Mesenteric fat pad (tissue), 1 donor: ENCODE results near the gene UBL4A. TPM values are rescaled to one million over a fixed set of nuclear protein-coding genes. Genes with fewer than 3 reads are reported as not detected.

Source experiments
- DNase-seq: peaks from one replicate; pipeline ENCODE4 v3.0.0-alpha.2; 2020; ENCODE audit warnings: low spot score
- total RNA-seq: library from RNA; stranded (reverse); fragmentation: NEBNext Ultra II Directional; extraction: Animal tissue kit (Norgen Biotek cat#: 25700); gene quantifications from one replicate; pipeline ENCODE4 v1.2.1, GENCODE V29; 2021
- donor health status: DM: yes; HTN: yes; CAD: no.

Gene UBL4A
- total RNA-seq, 1 donor from 2014 or later = 29.1 TPM

DNA sequence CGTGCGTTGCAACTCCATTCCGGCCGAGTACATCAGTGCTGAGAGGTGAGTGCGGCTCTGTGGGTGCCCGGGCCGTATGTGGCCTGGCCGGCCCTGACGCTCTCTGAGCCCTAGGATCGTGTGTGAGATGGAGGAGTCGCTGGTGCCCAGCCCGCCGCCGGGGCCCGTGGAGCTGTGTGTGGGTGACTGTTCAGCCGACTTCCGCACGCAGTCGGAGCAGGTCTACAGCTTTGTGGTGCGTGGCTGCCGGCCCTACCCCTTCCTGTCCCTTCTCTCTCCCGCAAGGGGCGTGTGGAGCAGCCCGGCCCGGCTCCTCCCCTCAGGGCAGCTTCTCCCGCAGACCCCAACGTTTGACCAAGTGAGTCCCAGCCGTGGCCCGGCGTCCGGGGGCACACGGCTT is 20.4 kb downstream of the UBL4A start:
- DNase-seq = no peak

DNA sequence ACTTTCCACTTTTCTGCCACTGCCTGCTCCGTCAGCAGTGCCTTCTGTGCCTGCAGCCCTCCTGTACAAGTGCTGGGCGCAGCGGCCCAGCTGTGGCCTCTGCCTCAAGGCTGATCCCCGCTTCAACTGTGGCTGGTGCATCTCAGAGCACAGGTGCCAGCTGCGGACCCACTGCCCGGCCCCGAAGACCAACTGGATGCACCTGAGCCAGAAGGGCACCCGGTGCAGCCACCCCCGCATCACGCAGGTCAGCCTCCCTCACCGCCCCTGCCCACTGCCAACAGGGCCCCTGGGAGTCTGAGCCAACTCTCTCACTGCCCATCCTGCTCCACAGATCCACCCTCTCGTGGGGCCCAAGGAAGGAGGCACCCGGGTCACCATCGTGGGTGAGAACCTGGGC is 20.8 kb downstream of the UBL4A start:
- no peak for DNase-seq

DNA sequence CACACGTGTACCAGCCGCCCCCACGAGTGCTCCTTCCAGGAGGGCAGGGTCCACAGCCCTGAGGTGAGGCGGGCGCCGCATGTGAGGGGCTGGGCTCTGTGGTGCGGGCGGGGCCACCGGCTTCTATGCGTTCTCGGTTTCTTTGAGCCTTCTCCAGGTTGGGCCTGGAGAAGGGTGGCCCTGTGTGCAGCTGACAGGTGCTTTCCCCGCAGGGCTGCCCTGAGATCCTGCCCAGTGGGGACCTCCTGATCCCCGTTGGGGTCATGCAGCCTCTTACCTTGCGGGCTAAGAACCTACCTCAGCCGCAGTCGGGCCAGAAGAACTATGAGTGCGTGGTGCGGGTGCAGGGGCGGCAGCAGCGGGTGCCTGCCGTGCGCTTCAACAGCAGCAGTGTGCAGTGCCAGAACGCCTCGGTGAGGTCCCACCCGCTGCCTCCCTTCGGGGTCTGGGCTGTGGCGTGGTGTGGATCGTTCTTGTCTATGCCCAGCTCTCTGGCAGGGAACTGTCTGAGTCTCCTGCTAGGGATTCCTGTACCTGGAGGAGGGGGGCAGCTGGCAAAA is 21.5 kb downstream of the UBL4A start:
- no peak for DNase-seq

DNA sequence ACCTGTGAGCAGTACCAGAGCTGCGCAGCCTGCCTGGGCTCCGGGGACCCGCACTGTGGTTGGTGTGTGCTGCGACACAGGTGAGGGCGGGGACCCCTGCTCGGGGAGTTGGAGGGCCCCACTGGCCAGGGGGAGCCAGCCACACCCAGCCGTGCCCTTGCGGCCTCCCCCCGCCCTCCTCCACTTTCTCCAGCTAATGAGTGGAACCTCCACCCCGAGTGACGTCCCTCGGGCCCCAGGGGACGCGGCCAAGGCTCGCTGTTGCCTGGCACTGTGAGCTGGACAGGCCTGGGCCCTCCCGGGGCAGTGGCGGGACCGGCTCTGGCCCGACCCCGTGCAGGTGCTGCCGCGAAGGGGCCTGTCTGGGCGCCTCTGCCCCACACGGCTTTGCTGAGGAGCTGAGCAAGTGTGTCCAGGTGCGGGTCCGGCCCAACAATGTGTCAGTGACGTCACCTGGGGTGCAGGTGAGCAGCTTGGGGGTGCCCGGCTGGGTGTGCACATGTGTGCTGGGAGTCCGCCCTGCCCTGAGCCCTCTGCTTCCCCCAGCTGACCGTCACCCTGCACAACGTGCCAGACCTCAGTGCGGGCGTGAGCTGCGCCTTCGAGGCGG is 22.7 kb downstream of the UBL4A start:
- DNase-seq = no peak

DNA sequence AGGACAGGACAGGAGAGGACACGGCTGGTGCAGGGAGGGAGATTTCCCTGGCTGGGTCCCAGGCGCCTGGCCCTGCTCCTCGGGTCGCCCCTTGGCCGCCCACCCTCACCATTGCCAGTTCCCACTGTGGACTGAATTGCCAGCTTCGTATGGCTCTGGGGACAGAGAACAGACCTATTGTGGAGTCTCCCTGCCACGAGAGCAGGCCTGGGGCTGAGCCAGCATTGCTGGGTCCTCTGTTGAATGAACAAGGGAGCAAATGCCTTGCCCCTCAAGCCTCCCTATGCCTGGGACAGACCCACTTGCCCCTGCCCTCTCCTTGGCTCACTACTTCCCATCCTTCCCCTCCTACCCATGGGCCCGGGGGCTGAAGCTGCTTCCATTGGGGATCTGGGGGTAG is 24.0 kb downstream of the UBL4A start:
- no peak for DNase-seq

DNA sequence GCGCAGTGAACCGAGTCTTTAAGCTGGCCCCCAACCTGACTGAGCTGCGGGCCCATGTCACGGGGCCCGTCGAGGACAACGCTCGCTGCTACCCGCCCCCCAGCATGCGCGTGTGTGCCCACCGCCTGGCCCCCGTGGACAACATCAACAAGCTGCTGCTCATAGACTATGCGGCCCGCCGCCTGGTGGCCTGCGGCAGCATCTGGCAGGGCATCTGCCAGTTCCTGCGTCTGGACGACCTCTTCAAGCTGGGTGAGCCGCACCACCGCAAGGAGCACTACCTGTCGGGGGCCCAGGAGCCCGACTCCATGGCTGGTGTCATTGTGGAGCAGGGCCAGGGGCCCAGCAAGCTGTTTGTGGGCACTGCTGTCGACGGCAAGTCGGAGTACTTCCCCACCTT is 26.1 kb downstream of the UBL4A start:
- no peak for DNase-seq

DNA sequence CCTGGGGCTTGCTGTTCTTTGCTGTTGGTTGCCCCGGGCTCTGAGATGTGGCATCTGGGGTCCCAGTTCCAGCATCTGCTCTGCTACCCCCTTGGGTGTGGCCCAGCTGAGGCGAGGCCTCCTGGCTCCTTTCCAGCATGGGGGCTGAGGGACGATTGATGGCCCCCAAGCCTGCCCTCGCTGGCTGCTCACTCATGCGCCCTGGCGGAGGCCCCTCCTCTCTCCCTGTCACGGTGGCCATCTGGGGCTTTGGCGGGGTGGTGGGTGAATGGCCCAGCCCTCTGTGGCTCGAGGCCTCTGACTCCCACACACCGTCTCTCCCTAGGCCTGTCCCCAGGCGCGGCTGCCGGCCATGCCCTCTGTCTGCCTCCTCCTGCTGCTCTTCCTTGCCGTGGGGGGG is 26.6 kb downstream of the UBL4A start:
- DNase-seq = no peak

DNA sequence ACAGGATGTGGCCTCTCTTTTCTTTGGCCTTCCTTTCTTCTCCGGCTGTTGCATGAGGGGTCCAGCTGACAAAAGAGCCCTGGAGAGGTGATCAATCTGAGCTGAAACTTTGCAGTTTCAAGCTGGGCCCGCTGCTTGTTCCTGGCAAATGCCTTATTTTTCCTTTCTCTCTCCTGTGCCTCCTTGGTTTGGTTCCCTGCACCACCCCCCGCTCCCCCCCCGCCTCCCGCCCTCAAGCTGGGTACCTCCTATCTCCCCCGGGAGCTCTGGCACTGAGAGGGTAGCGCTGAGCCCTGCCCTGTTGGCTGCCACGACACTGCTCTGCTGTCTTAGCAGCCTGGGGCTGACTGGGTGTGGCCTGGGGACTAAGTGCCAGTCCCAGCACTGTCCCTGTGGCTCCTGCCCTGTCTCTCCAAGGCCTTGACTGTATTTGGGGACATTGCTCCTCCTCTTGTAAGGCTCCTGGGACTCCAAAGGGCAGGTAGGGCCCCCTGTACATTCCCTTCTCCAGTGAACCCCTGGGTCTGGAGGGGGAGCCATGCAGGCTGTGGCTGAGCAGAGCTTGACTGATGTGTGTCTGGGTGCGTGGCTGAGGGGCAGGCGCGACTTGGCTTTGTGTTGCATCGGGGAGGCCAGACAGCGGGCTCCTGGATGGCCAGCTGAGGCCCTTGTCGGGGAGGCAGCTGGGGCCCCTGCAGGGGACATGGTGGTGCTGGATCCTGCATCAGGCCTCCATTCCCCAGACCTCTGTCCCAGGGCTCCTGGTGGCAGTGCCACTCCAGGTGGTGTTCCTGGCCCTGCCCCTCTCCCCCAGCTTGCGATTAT is 27.2 kb downstream of the UBL4A start:
- no peak for DNase-seq

DNA sequence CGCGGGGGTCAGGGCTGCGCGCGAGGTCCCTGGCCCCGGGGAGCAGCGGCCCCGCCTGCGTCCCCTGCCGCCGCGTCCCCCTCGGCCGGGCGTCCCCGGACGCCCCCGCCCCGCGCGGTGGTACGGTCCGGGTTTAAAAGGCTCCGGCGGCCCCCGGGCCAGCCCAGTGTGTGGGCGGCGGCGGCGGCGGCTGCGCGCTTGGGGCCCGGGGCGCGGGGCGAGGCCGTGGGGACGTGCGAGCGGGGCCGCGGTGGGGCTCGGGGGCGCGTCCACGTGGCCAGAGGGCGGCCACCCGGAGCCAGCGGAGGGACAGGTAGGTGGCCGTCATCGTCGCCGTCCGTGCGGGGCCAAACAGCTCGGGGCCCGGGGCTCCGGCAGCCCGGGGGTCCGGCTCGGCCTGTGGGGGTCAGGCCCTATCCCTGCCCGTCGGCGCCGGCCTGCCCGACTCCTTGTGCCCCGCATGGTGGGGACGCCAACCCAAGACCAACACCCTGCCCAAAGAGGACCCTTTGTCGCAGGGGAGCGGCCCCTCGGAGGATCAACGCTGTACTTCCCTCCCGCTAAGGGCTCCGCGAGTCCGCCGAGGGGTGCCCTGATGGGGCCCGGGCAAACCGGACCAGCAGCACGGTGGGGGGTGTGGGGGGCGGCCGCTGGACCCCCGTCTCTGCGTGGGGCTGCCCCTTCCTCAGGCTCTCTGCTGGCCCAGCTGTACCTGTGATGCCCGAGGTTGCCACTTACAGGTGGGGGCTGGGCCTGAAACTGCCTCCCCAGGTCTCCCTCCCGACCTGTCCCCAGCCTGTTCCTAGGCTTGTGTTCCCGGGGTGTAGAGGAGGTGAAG is 28.1 kb downstream of the UBL4A start, which contains the start of gene PLXNA3:
Gene PLXNA3, plus strand, starts transcription at position 166 of the 838 bp plus-strand sequence. CDS start 1,903 bp downstream, outside the sequence.
- DNase-seq = no peak

DNA sequence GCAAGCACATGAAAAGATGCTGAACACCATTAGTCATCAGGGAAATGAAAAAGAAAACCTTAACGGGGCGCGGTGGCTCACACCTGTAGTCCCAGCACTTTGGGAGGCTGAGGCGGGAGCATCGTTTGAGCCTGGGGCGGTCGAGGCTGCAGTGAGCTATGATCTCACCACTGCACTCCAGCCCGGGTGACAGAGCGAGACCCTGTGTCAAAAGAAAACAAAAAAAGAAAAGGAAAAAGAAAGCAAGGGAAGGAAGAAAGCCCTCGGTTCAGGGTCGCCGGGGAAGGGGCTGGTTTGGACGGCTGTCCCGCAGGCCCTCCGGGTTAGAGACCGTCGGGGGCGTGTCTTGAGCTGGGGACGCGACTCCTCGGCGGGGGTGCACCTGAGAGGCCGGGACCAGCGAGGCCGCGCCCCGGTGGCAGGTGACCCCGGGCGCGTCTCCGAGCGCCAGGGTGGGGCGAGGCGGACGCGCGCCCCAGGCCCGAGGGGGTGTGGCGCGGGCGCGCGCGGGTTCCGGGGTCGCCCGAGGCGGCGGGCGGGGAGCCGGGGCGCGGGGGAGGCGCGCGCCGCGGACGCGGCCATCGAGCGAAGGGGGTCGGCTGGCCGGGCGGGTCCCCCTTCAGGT is 28.8 kb downstream of the UBL4A start:
- no peak for DNase-seq

DNA sequence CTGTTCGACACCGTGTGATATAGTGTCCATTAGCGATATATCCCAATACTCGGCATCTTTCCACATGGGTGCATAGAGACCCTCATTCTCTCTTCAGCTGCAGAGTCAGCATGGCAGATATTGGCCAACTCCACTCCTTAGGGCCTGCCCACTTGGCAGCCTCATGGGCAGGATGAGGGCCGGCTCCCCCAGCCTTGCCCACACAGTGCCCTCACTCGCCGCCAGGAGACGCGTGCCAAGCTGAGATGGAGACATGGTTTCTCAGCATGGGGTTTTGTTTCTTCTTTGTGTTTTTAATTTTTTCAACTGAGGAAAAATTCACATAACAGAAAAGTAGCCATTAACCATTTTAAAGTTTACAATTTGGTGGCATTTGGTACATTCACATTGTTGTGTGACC is 33.6 kb downstream of the UBL4A start:
- no peak for DNase-seq

DNA sequence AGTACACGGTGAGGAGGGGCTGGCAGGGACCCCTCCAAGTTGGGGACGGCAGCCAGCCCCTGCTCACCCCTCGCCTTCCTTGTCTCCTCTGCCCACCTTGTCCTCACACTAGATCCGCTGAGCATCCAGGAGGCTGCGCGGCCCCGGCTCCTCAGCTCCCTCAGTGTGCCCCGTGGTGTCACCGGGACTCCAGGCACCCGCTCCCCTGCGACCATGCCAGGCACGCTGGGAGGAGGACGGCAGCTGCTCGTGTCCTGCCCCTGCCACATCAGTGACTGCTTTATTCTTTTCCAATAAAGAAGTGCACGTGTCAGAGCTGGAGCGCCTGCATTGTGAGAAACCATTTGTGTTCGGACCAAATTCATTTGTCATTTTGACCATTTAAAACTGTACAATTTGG is 36.1 kb downstream of the UBL4A start:
- DNase-seq = no peak

DNA sequence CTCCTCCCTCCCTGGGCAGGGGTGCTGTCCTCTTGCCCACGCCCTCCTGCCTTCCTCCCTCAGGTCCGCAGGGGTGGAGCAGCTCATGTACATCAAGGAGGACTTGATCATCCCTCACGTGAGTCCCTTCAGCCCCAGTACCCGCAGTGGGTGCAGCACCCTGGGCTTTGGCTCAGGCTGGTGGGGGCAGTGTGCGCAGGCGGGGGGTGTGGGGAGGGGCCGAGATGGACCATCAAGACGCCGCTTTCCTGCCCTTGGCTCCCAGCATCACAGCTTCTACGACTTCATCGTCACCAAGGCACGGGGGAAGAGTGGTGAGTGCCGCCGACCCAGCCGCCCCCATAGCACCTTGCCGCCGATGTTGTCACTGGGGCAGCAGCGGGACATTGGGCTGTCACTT is 36.8 kb downstream of the UBL4A start:
- no peak for DNase-seq

DNA sequence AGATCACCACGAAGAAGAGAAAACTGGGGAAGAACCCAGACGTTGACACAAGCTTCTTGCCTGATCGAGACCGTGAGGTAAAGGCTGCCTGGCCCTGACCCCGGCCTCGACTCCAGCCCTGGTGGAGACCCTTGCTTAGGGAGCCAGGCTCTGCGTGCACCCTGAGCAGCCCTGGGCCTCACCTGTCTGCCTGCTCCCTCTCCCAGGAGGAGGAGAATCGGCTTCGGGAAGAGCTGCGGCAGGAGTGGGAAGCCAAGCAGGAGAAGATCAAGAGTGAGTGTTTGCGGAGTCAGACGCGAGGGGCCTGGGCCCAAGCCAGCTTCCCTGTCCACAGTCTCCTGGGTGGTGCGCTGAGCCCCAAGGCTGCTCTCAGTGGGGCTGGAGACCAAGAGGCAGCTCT is 37.9 kb downstream of the UBL4A start:
- DNase-seq = no peak

DNA sequence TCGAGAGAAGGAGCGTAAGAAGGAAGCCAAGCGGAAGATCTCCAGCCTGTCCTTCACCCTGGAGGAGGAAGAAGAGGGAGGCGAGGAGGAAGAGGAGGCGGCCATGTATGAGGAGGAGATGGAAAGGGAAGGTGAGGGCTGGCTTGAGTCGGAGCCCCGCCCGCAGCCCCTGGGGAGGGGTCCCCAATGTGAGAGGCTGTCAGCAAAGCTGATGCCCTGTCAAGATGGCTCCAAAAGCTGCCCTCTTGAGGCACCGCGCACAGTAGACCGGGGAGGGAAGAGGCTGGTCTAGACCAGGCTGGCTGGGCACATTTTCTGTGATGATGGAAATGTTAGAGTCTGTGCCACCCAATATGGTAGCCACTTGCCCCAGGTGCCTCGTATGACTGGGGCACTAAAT is 40.0 kb downstream of the UBL4A start:
- DNase-seq = no peak

DNA sequence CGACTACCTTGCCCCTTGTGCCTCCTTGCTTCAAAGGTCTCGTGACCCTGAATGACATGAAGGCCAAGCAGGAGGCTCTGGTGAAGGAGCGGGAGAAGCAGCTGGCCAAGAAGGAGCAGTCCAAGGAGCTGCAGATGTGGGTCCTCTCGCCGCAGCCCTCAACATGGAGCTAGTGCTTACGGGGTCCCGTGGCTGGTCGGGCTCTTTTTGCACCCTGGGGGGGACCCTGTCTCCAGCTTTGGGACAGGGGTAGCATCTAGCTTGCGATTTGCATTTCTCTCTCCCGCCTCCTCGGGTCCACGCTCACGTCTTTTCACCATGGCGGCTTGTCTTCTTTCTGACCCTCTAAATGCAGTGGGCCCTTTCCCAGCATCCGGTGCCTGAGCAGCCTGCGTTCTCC is 40.6 kb downstream of the UBL4A start:
- DNase-seq = no peak

DNA sequence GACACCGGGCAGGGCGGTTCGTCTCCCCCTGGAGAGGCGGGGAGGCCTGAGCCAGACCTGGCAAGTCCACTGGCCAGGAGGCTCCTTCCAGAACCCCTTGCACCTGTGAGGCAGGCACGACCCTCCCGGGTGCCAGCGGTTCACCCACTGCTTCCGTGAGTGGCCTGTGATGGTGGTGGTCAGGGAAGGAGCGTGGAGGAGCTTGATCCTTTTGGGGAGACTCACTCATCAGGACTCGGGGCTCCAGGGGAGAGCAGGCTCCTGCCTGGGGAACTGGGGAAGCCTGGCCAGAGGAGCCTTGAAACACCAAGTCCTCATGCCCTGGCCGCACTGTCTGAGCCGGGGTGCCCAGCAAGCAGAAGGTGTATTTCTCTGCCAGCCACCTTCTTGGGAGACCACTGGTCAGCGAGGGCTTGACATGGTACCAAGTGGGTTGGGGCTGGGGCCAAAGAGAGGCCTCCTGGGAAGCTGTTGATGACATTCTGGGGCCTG is 41.6 kb downstream of the UBL4A start:
- no peak for DNase-seq

DNA sequence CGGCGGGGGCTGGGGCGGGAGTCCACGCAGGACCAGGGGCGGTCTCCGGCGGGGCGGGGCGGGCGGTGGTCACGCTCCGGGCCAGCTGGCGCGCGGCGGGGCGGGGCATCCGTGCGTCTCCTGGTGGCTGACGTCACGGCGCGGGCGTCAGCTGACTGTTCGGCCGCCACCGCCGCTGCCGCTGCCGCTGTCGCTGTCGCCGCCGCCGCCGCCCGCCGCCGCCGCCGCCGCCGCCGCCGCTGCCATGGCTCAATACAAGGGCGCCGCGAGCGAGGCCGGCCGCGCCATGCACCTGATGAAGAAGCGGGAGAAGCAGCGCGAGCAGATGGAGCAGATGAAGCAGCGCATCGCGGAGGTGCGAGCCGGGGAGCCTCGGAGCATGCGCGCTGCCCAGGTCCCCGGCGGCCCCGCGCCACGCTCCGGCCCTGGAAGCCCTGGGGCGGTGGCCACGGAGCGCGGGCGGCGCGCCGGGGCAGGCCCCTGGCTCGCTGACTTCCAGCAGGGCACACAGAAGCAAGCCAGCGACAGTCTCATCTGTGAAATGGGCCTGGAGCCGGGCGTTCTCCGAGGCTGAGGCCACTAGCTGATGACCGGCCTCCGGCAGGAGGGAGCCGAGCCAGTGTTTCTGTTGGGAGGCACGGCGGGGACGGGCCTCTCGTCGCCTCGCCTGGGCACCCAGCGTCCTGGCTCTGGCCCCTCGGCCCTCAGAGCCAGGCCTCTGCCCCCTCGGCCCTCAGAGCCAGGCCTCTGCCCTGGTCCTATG is 42.2 kb downstream of the UBL4A start, which contains the start of gene FAM50A:
Gene FAM50A, plus strand, starts transcription at position 150 of the 763 bp plus-strand sequence. Its CDS starts 95 bp downstream, at position 245.
- DNase-seq = no peak

DNA sequence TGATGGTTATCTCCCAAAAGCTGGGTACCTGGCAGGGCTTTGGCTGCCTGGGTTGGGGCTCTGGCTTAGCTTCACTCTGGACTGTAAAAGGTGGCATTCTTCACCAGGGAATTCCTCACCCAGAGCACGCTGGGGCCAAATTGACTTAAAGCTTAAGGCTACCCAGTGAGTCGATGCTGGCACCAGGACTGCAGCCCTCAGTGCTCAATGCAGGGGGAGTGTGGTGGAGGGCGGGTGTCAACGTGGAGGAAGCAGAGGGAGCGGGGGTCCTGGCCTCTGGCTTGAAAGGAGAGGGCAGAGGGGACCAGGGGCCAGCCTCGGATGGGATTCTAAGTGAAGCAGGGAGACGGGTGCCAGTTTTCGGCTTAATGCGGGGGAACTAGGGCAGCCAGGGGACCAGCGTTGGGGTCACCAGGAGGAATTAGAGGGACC is 42.9 kb downstream of the UBL4A start:
- DNase-seq = no peak
